Stimulated activated CD4-positive, alpha-beta T cell treated with anti-CD3 and anti-CD28 coated beads, TNF-alpha, amount 100 ng/mL, for 4 hours (primary cell): ENCODE measurements around the gene KCNQ1OT1.

Source experiments
- DNase-seq, 3 experiments: peaks; one replicate each; pipeline ENCODE4 v3.0.0-alpha.2; 2020; ENCODE audit warnings: low read depth in 3 of 3

Gene KCNQ1OT1

GRCh38 chr11:2737226-2737590, 37.4 kb upstream of the KCNQ1OT1 start:
- DNase-seq: no peak

GRCh38 chr11:2736577-2737225, 36.9 kb upstream of the KCNQ1OT1 start:
- no peak for DNase-seq

- DNase-seq: no peak
Observed at GRCh38 chr11:2735053-2735589, 35.3 kb upstream of the KCNQ1OT1 start.

- DNase-seq: no peak
Observed at GRCh38 chr11:2734181-2735052, 34.6 kb upstream of the KCNQ1OT1 start.

- DNase-seq: no peak
Observed at GRCh38 chr11:2732940-2733628, 33.3 kb upstream of the KCNQ1OT1 start.

- no peak for DNase-seq
Observed at GRCh38 chr11:2732261-2732939, 32.6 kb upstream of the KCNQ1OT1 start.

GRCh38 chr11:2731130-2732125, 31.6 kb upstream of the KCNQ1OT1 start:
- no peak for DNase-seq

- no peak for DNase-seq
Observed at GRCh38 chr11:2730272-2731129, 30.7 kb upstream of the KCNQ1OT1 start.

GRCh38 chr11:2729841-2730240, 30.0 kb upstream of the KCNQ1OT1 start:
- no peak for DNase-seq

GRCh38 chr11:2728663-2729332, 29.0 kb upstream of the KCNQ1OT1 start:
- no peak for DNase-seq

- no peak for DNase-seq
Observed at GRCh38 chr11:2728128-2728662, 28.4 kb upstream of the KCNQ1OT1 start.

- DNase-seq: no peak
Observed at GRCh38 chr11:2726964-2727363, 27.2 kb upstream of the KCNQ1OT1 start.

GRCh38 chr11:2725368-2726300, 25.8 kb upstream of the KCNQ1OT1 start:
- no peak for DNase-seq

GRCh38 chr11:2724653-2725367, 25.0 kb upstream of the KCNQ1OT1 start:
- DNase-seq: no peak

GRCh38 chr11:2724104-2724503, 24.3 kb upstream of the KCNQ1OT1 start:
- DNase-seq: no peak

- no peak for DNase-seq
Observed at GRCh38 chr11:2722955-2723354, 23.2 kb upstream of the KCNQ1OT1 start.
